ENCODE results near the gene TNFRSF4. TPM values are rescaled to one million over a fixed set of nuclear protein-coding genes. Genes with fewer than 3 reads are reported as not detected.
A peak's percentile ranks its signal among the peaks of the same experiment; 100 is the strongest.

TNFRSF4 gene
- total RNA-seq, 5 donors from 2014 or later (not counting 1 experiment from before 2014, with no cell fraction given), result 15.1 to 35.4 (median 17.8) TPM

DNA sequence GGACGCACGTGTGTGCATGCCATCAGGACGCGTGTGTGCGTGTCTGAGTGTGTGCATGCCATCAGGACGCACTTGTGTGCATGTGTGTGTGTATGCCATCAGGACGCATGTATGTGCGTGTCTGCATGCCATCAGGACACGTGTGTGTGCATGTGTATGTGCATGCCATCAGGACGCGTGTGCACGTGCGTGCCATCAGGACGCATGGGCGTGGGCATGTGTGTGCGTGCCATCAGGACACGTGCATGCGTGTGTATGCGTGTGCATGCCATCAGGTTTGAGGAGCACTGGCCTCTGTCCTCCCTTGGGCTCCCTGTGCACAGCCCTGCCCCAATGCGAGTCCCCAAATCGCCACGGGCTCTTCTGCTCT is 45.2 kb upstream of the TNFRSF4 start:
- H3K36me3 ChIP-seq (ENCODE audit: control insufficient read depth in 2 of 2, extremely low read depth in 1 of 2, insufficient read depth in 1 of 2, low read length in 1 of 2), result peaks cover 17 to 73% of the 10 kb centered on the region in 2 donors
- Mint-ChIP-seq H3K4me1 (peaks cover 8 to 19% (median 15%) of the 10 kb centered on the region in 3 donors), H3K36me3 (peaks cover 37% of the 10 kb centered on the region), H3K27ac (no peak overlapping the region), H3K4me3 (no peak overlapping the region), H3K9me3 (no peaks in the 10 kb centered on the region), H3K27me3 (no peaks in the 10 kb centered on the region)
- ATAC-seq (replicated peaks in 1 of 4) (no peak), DNase-seq (no peak)
- WGBS (ENCODE audit: insufficient coverage), result 99% methylated on average over 22 of the region's 22 CpGs
- H3K27ac ChIP-seq (ENCODE audit: low read length), result no peak overlapping the region
- ChIA-PET POLR2A (no interaction called here), CTCF (no interaction called here)
- no peaks in the 10 kb centered on the region for H3K9me3 ChIP-seq
- H3K4me3 ChIP-seq (ENCODE audit: control insufficient read depth in 1 of 2, extremely low read depth in 1 of 2, low read length in 1 of 2), result no peak overlapping the region
- no peaks in the 10 kb centered on the region for H3K27me3 ChIP-seq (replicated peaks in 1 of 2; ENCODE audit: control insufficient read depth in 2 of 2, extremely low read depth in 1 of 2, insufficient read depth in 2 of 2, low read length in 1 of 2)
- peaks cover 0 to 18% of the 10 kb centered on the region in 2 experiments for H3K4me1 ChIP-seq (ENCODE audit: control insufficient read depth in 1 of 2, extremely low read depth in 1 of 2, insufficient read depth in 2 of 2, low read length in 2 of 2)

DNA sequence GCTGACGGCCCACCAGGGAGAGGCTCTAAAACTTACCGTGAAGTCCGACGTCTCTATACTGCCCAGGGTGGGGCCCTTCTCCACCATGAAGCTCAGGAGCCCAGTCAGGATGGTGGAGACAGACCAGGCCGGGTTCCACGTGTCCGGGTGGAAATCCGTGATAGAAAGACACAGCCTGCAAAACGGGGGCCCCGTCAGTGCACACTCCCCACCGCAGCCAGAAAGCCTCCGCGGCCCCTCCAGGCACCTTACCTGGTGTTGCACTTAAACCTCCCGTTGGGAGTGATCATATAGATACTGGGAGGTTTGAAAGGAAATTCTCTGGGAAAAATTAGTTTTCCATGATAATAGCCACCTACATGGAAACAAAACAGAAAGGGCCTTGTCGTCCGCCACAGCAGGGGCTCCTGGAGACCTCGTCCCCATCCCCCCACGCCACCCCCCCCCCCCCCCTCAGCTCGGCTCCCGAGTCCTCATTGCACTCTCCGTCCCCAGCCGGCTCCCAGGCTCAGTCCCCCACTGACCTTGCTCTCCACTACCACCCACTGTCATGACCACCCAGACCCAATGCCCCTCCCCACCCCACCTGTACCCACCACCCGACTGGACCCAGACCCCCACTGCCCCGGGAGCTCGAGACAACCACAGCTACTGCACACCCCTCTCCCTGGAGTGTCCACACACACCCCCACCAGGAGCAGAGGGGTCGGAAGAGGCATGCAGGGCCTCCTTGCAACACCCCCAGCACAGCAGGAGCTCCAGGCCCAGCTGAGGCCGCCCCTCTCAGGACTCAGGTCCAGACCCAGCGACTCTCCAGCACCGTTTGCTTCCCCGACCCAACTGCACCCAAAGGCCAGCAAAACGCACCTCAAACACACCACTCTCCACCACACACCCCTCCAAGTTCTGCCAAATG is 43.3 kb upstream of the TNFRSF4 start:
- Mint-ChIP-seq H3K27ac (peak overlapping the region in 1 of 2 donors; percentile 61), H3K4me1 (peaks cover 15 to 17% (median 16%) of the 10 kb centered on the region in 3 donors), H3K27me3 (no peaks in the 10 kb centered on the region), H3K4me3 (no peak overlapping the region), H3K9me3 (no peaks in the 10 kb centered on the region), H3K36me3 (peaks cover 41% of the 10 kb centered on the region)
- Histone ChIP-seq H3K4me3 (ENCODE audit: control insufficient read depth in 1 of 2, extremely low read depth in 1 of 2, low read length in 1 of 2) (no peak overlapping the region), H3K9me3 (no peaks in the 10 kb centered on the region), H3K27me3 (replicated peaks in 1 of 2; ENCODE audit: control insufficient read depth in 2 of 2, extremely low read depth in 1 of 2, insufficient read depth in 2 of 2, low read length in 1 of 2) (no peaks in the 10 kb centered on the region), H3K27ac (ENCODE audit: low read length) (no peak overlapping the region), H3K4me1 (ENCODE audit: control insufficient read depth in 1 of 2, extremely low read depth in 1 of 2, insufficient read depth in 2 of 2, low read length in 2 of 2) (peaks cover 0 to 14% of the 10 kb centered on the region in 2 experiments), H3K36me3 (ENCODE audit: control insufficient read depth in 2 of 2, extremely low read depth in 1 of 2, insufficient read depth in 1 of 2, low read length in 1 of 2) (peaks cover 9 to 62% of the 10 kb centered on the region in 2 donors)
- no peak for ATAC-seq (replicated peaks in 1 of 4)
- ChIA-PET POLR2A (no interaction called here), CTCF (no interaction called here)
- DNase-seq, result no peak
- 95% methylated on average over 12 of the region's 31 CpGs for WGBS (ENCODE audit: insufficient coverage)

DNA sequence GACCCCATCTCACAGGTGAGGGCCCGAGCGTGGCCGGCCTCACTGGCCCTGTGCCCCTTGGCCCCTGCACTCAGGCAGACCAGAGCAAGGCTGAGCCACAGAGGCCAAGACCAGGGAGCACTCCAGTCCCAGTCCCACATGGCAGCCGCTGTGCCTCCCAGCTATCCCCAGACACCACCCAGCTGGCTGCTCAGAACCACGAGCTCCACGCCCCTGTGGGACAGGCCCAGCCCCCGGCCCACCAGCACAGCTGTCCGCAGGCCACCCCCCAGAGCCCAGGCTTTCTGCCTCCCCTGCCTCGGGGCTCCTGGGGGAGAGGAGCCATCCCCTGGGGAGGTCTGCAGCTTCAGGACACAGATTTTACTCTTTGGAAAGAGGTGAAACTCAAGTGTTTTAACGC is 41.7 kb upstream of the TNFRSF4 start:
- Histone ChIP-seq H3K27ac (ENCODE audit: low read length) (no peak overlapping the region), H3K9me3 (no peaks in the 10 kb centered on the region), H3K4me3 (ENCODE audit: control insufficient read depth in 1 of 2, extremely low read depth in 1 of 2, low read length in 1 of 2) (no peak overlapping the region), H3K36me3 (ENCODE audit: control insufficient read depth in 2 of 2, extremely low read depth in 1 of 2, insufficient read depth in 1 of 2, low read length in 1 of 2) (peaks cover 9 to 51% of the 10 kb centered on the region in 2 donors), H3K4me1 (ENCODE audit: control insufficient read depth in 1 of 2, extremely low read depth in 1 of 2, insufficient read depth in 2 of 2, low read length in 2 of 2) (peaks cover 8 to 17% of the 10 kb centered on the region in 2 experiments), H3K27me3 (replicated peaks in 1 of 2; ENCODE audit: control insufficient read depth in 2 of 2, extremely low read depth in 1 of 2, insufficient read depth in 2 of 2, low read length in 1 of 2) (no peaks in the 10 kb centered on the region)
- no peak overlapping the region for H3K27ac Mint-ChIP-seq
- POLR2A ChIA-PET, result no interaction called here
- H3K27me3 Mint-ChIP-seq, result no peaks in the 10 kb centered on the region
- WGBS (ENCODE audit: insufficient coverage), result 99% methylated on average over 8 of the region's 10 CpGs
- H3K9me3 Mint-ChIP-seq, result no peaks in the 10 kb centered on the region
- CTCF ChIA-PET, result no interaction called here
- no peak overlapping the region for H3K4me3 Mint-ChIP-seq
- DNase-seq (no peak), ATAC-seq (replicated peaks in 1 of 4) (no peak)
- H3K36me3 Mint-ChIP-seq, result peaks cover 35% of the 10 kb centered on the region
- H3K4me1 Mint-ChIP-seq, result peaks cover 16 to 19% (median 17%) of the 10 kb centered on the region in 3 donors

DNA sequence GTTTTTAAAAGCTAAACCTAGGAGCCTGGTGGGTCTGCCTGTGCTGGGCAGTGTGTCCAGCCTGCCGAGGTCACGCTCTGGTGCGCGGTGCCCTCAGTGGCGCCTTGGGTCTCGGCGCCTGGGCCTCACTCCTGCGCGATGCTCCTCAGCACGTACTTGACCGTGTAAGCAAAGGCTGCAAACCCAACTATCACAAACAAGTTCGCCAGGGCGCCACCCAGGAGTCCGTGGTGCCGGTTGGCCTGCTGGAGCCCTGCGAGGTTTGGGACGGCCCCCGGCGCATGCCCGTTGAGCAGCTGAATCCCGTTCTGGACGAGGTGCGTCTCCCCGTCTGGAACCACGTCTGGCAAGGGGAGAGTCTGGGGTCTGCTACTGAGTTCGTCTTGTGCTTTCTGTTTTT is 41.1 kb upstream of the TNFRSF4 start:
- Mint-ChIP-seq H3K27me3 (no peaks in the 10 kb centered on the region), H3K4me3 (no peak overlapping the region), H3K27ac (no peak overlapping the region), H3K36me3 (peaks cover 33% of the 10 kb centered on the region), H3K4me1 (peaks cover 17 to 23% (median 18%) of the 10 kb centered on the region in 3 donors), H3K9me3 (no peaks in the 10 kb centered on the region)
- ChIA-PET CTCF (no interaction called here), POLR2A (no interaction called here)
- H3K27ac ChIP-seq (ENCODE audit: low read length), result no peak overlapping the region
- H3K36me3 ChIP-seq (ENCODE audit: control insufficient read depth in 2 of 2, extremely low read depth in 1 of 2, insufficient read depth in 1 of 2, low read length in 1 of 2), result peaks cover 9 to 46% of the 10 kb centered on the region in 2 donors
- H3K4me3 ChIP-seq (ENCODE audit: control insufficient read depth in 1 of 2, extremely low read depth in 1 of 2, low read length in 1 of 2), result no peak overlapping the region
- no peak for DNase-seq
- H3K9me3 ChIP-seq, result no peaks in the 10 kb centered on the region
- no peak for ATAC-seq (replicated peaks in 1 of 4)
- H3K27me3 ChIP-seq (replicated peaks in 1 of 2; ENCODE audit: control insufficient read depth in 2 of 2, extremely low read depth in 1 of 2, insufficient read depth in 2 of 2, low read length in 1 of 2), result no peaks in the 10 kb centered on the region
- H3K4me1 ChIP-seq (ENCODE audit: control insufficient read depth in 1 of 2, extremely low read depth in 1 of 2, insufficient read depth in 2 of 2, low read length in 2 of 2), result peaks cover 12 to 22% of the 10 kb centered on the region in 2 experiments
- WGBS (ENCODE audit: insufficient coverage), result 92% methylated on average over 21 of the region's 26 CpGs

GRCh38 chr1:1254667-1254998 is 40.7 kb upstream of the TNFRSF4 start:
- Mint-ChIP-seq H3K36me3 (peaks cover 29% of the 10 kb centered on the region), H3K9me3 (no peaks in the 10 kb centered on the region), H3K27ac (no peak overlapping the region), H3K27me3 (no peaks in the 10 kb centered on the region), H3K4me1 (peaks cover 17 to 23% (median 18%) of the 10 kb centered on the region in 3 donors), H3K4me3 (no peak overlapping the region)
- Histone ChIP-seq H3K4me3 (ENCODE audit: control insufficient read depth in 1 of 2, extremely low read depth in 1 of 2, low read length in 1 of 2) (no peak overlapping the region), H3K9me3 (no peaks in the 10 kb centered on the region), H3K4me1 (ENCODE audit: control insufficient read depth in 1 of 2, extremely low read depth in 1 of 2, insufficient read depth in 2 of 2, low read length in 2 of 2) (peaks cover 12 to 24% of the 10 kb centered on the region in 2 experiments), H3K36me3 (ENCODE audit: control insufficient read depth in 2 of 2, extremely low read depth in 1 of 2, insufficient read depth in 1 of 2, low read length in 1 of 2) (peaks cover 9 to 41% of the 10 kb centered on the region in 2 donors), H3K27ac (ENCODE audit: low read length) (no peak overlapping the region), H3K27me3 (replicated peaks in 1 of 2; ENCODE audit: control insufficient read depth in 2 of 2, extremely low read depth in 1 of 2, insufficient read depth in 2 of 2, low read length in 1 of 2) (no peaks in the 10 kb centered on the region)
- ATAC-seq (replicated peaks in 1 of 4), result no peak
- ChIA-PET POLR2A (no interaction called here), CTCF (no interaction called here)
- no peak for DNase-seq
- 90% methylated on average over 21 of the region's 21 CpGs for WGBS (ENCODE audit: insufficient coverage)

DNA sequence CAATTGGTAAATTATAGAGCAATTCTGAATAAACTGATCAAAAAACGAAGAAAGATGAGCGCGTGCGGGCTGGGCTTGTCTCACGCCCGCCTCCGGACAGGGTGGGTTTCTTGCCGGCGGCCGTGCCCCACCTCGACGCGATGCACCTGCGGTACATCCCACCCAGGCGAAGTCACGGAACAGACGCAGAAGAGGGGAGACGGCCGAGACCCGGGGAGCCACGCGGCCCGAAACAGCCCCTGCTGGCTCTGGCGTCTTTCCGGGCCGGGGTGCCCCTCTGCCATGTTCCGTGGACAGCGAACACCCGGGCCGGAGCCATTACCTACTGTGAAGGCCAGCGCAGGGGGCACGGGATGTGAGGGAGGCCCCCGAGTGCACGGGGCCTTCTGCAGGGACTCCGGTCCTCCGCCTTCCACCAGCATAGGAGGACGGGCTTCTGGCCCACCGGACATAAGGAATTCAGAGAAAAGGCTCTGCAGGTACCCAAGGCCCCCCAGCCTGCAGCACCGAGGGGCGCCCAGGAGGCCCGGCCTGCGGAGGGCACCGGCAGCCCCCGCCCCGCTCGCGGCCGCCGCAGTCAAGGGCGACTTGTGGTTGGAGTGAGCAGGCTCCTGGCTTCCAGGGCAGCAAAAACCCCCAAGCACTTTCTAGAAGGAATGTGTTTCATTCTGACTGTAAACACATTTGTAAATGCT is 40.2 kb upstream of the TNFRSF4 start:
- Histone ChIP-seq H3K9me3 (no peaks in the 10 kb centered on the region), H3K27ac (ENCODE audit: low read length) (no peak overlapping the region), H3K27me3 (replicated peaks in 1 of 2; ENCODE audit: control insufficient read depth in 2 of 2, extremely low read depth in 1 of 2, insufficient read depth in 2 of 2, low read length in 1 of 2) (no peaks in the 10 kb centered on the region), H3K4me3 (ENCODE audit: control insufficient read depth in 1 of 2, extremely low read depth in 1 of 2, low read length in 1 of 2) (no peak overlapping the region), H3K36me3 (ENCODE audit: control insufficient read depth in 2 of 2, extremely low read depth in 1 of 2, insufficient read depth in 1 of 2, low read length in 1 of 2) (peaks cover 9 to 39% of the 10 kb centered on the region in 2 donors), H3K4me1 (ENCODE audit: control insufficient read depth in 1 of 2, extremely low read depth in 1 of 2, insufficient read depth in 2 of 2, low read length in 2 of 2) (peaks cover 12 to 26% of the 10 kb centered on the region in 2 experiments)
- H3K36me3 Mint-ChIP-seq, result peaks cover 25% of the 10 kb centered on the region
- CTCF ChIA-PET, result no interaction called here
- H3K4me1 Mint-ChIP-seq, result peaks cover 17 to 24% (median 21%) of the 10 kb centered on the region in 3 donors
- no peak overlapping the region for H3K4me3 Mint-ChIP-seq
- DNase-seq, result no peak
- no peak for ATAC-seq (replicated peaks in 1 of 4)
- H3K9me3 Mint-ChIP-seq, result no peaks in the 10 kb centered on the region
- H3K27me3 Mint-ChIP-seq, result no peaks in the 10 kb centered on the region
- H3K27ac Mint-ChIP-seq, result no peak overlapping the region
- 97% methylated on average over 45 of the region's 50 CpGs for WGBS (ENCODE audit: insufficient coverage)
- POLR2A ChIA-PET, result no interaction called here

Measured in T-cell (primary cell).